ENCODE measurements around the gene ABL1.

DNA sequence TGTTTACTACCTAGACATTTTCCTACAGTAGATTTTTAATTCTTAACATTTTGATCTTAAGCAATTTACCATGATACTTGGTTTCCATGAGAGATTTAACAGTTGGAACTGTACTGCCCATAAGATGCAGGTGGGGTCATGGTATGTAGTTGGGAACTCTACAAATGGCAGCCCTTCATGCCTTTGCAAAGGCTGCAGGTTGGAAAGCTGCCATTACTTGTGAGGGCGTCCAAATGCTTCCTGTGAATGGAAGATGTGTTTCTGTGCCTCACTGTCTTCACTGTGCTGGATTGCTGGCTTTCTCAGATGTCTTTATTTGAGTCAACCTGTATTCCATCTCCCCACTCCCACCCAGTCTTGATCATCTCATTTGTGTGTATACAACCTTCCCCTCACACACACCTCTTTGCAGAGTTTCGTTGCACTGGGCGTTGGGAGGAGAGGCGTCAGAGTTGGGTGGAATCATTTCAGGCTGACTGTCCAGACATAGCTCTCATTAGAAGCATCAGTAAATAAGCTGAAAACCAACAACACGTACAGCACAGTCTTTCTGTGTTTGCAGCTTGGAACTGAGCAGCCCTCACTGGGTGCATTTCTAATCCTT, 14.8 kb upstream of the ABL1 start:
- TF ChIP-seq, protein P1, sequence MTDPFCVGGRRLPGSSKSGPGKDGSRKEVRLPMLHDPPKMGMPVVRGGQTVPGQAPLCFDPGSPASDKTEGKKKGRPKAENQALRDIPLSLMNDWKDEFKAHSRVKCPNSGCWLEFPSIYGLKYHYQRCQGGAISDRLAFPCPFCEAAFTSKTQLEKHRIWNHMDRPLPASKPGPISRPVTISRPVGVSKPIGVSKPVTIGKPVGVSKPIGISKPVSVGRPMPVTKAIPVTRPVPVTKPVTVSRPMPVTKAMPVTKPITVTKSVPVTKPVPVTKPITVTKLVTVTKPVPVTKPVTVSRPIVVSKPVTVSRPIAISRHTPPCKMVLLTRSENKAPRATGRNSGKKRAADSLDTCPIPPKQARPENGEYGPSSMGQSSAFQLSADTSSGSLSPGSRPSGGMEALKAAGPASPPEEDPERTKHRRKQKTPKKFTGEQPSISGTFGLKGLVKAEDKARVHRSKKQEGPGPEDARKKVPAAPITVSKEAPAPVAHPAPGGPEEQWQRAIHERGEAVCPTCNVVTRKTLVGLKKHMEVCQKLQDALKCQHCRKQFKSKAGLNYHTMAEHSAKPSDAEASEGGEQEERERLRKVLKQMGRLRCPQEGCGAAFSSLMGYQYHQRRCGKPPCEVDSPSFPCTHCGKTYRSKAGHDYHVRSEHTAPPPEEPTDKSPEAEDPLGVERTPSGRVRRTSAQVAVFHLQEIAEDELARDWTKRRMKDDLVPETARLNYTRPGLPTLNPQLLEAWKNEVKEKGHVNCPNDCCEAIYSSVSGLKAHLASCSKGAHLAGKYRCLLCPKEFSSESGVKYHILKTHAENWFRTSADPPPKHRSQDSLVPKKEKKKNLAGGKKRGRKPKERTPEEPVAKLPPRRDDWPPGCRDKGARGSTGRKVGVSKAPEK (CRISPR knock-in tag; IDR thresholded peaks at IDR 0.05; ENCODE audit: borderline replicate concordance): no peak
- TF ChIP-seq HES4 (CRISPR knock-in tag; IDR thresholded peaks at IDR 0.05; ENCODE audit: borderline replicate concordance) (no peak), NCOA2 (CRISPR knock-in tag; IDR thresholded peaks at IDR 0.05) (no peak)

All from HepG2 (cell line).